PC-9 (cell line): Measurements from ENCODE around the gene UBE2V1. TPM values are rescaled to one million over a fixed set of nuclear protein-coding genes. Genes with fewer than 3 reads are reported as not detected.

ENCODE experiments used
- BruUV-seq: library from RNA; stranded (reverse); fragments of 400-500 nt; replicated peaks from 2 replicates; lab custom pipeline; 2021; lab: Mats Ljungman, UMichigan
- CTCF ChIA-PET: fragments of 300-600 bp; sonication (Branson Sonifier 250); formaldehyde crosslinking; loops from one replicate; lab custom pipeline; 2022; ENCODE audit warnings: antibody characterized with exemption; lab: Charles Lee
- POLR2A ChIA-PET: fragments of 300-600 bp; sonication (Branson Sonifier 250); formaldehyde crosslinking; loops from one replicate; lab custom pipeline; 2022; ENCODE audit warnings: antibody characterized with exemption; ENCODE audit not compliant: unreplicated experiment; lab: Charles Lee
- DNase-seq, 2 experiments: peaks; one replicate each; pipeline versions ENCODE4 v3.0.0 to v3.0.0-alpha.2; 2015 to 2022; ENCODE audit warnings: mixed read lengths in 1 of 2
- H2AFZ ChIP-seq: fragments of 200-600 bp; sonication (generic); 2 replicates; pipeline ENCODE4 v1.8.1; 2017; ENCODE audit warnings: antibody characterized with exemption
- H3F3A ChIP-seq: fragments of 200-600 bp; sonication (generic); 2 replicates; pipeline ENCODE4 v1.8.1; 2017; ENCODE audit warnings: antibody characterized with exemption, mild to moderate bottlenecking, low read depth; ENCODE audit not compliant: insufficient read depth
- H3K27ac ChIP-seq: fragments of 200-600 bp; sonication (generic); 2 replicates; pipeline ENCODE4 v1.6.1; 2016; ENCODE audit warnings: mixed run types
- H3K27me3 ChIP-seq: fragments of 200-600 bp; sonication (generic); 2 replicates; pipeline ENCODE4 v1.6.1; 2016; ENCODE audit warnings: low read depth, mixed run types; ENCODE audit not compliant: insufficient read depth
- H3K36me3 ChIP-seq: fragments of 200-600 bp; sonication (generic); 2 replicates; pipeline ENCODE4 v1.6.1; 2016; ENCODE audit warnings: low read depth, mixed run types
- H3K4me1 ChIP-seq: fragments of 200-600 bp; sonication (generic); replicated peaks from 2 replicates; pipeline ENCODE4 v1.6.1; 2016; ENCODE audit warnings: mixed run types; ENCODE audit not compliant: insufficient read depth
- H3K4me2 ChIP-seq: fragments of 200-600 bp; sonication (generic); 2 replicates; pipeline ENCODE4 v1.6.1; 2017; ENCODE audit warnings: mixed run types
- H3K4me3 ChIP-seq: fragments of 200-600 bp; sonication (generic); 2 replicates; pipeline ENCODE4 v1.6.1; 2016; ENCODE audit warnings: mixed run types
- H3K79me2 ChIP-seq: fragments of 200-600 bp; sonication (generic); 2 replicates; pipeline ENCODE4 v1.6.1; 2017; ENCODE audit warnings: low read depth, mixed run types
- H3K9me2 ChIP-seq: fragments of 200-600 bp; sonication (generic); 2 replicates; pipeline ENCODE4 v1.8.1; 2017; ENCODE audit warnings: mild to moderate bottlenecking; ENCODE audit not compliant: insufficient read depth
- H3K9me3 ChIP-seq: fragments of 200-600 bp; sonication (generic); 2 replicates; pipeline ENCODE4 v1.8.1; 2016; ENCODE audit warnings: low read depth; ENCODE audit not compliant: insufficient read depth
- H4K20me1 ChIP-seq: fragments of 200-600 bp; sonication (generic); 2 replicates; pipeline ENCODE4 v1.8.1; 2017; ENCODE audit not compliant: insufficient read depth
- EZH2 ChIP-seq: fragments of 200-600 bp; sonication (generic); IDR thresholded peaks from 2 replicates; pipeline ENCODE4 v1.8.0; 2017; ENCODE audit warnings: antibody characterized with exemption, low read depth
- intact Hi-C: fragments of 100-400 bp; cut with micrococcal nuclease; formaldehyde crosslinking; loops from one replicate; pipeline ENCODE4 v1.10.0; 2022; ENCODE audit not compliant: unreplicated experiment
- total RNA-seq: library from RNA; stranded (reverse); gene quantifications from 2 replicates; pipeline ENCODE4 v1.2.3, GENCODE V29; 2021
- TF ChIP-seq, protein P1 (sequence below): fragments of 200-600 bp; sonication (generic); conservative IDR thresholded peaks from 2 replicates; pipeline ENCODE4 v1.6.1; 2017; ENCODE audit warnings: mixed run types, antibody characterized with exemption, mild to moderate bottlenecking, moderate library complexity

The UBE2V1 gene
- total RNA-seq, 1 experiment from 2014 or later: 174 TPM

DNA sequence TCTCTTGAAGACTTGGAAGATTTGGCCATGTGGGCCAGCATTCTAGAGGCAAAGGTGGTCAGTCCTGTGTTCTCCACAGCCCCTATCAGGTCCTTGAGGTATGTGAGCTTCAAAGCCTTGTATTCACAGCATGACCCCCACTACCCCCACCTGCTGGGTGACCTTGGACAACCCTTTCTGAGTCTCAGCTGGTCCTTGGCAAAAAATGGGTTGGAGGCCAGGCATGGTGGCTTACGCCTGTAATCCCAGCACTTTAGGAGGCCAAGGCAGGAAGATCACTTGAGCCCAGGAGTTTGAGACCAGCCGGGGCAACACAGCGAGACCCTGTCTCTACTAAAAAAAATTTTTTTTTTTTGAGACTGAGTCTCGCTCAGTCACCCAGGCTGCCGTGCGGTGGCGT, 42.6 kb downstream of the UBE2V1 start:
- Histone ChIP-seq H3K9me2 (no peaks in the 10 kb centered on the region), H3K27ac (no peak overlapping the region), H3K36me3 (no peaks in the 10 kb centered on the region), H3K4me2 (no peak overlapping the region), H3F3A (no peaks in the 10 kb centered on the region), H3K79me2 (no peaks in the 10 kb centered on the region), H3K9me3 (no peaks in the 10 kb centered on the region), H4K20me1 (no peaks in the 10 kb centered on the region), H3K4me3 (no peak overlapping the region), H2AFZ (no peak overlapping the region), H3K27me3 (no peaks in the 10 kb centered on the region), H3K4me1 (0 out of 2 replicates have a peak, but pooled peaks cover 5% of the 10 kb centered on the region)
- TF ChIP-seq, protein P1, sequence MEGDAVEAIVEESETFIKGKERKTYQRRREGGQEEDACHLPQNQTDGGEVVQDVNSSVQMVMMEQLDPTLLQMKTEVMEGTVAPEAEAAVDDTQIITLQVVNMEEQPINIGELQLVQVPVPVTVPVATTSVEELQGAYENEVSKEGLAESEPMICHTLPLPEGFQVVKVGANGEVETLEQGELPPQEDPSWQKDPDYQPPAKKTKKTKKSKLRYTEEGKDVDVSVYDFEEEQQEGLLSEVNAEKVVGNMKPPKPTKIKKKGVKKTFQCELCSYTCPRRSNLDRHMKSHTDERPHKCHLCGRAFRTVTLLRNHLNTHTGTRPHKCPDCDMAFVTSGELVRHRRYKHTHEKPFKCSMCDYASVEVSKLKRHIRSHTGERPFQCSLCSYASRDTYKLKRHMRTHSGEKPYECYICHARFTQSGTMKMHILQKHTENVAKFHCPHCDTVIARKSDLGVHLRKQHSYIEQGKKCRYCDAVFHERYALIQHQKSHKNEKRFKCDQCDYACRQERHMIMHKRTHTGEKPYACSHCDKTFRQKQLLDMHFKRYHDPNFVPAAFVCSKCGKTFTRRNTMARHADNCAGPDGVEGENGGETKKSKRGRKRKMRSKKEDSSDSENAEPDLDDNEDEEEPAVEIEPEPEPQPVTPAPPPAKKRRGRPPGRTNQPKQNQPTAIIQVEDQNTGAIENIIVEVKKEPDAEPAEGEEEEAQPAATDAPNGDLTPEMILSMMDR: no peak
- TF ChIP-seq EZH2: no peak
- intact Hi-C loops: loop anchor here (2.0 to 10.0 kb wide), 4 partner anchors 82 to 458 kb away; partner anchors contain the start of gene PEDS1
- CTCF ChIA-PET: interaction anchor here (0.7 to 1.7 kb wide), 3 partner anchors 46 to 92 kb away, joined by 7 to 31 read pairs (median 16); no protein-coding TSS in a partner anchor
- DNase-seq: no peak
- no TSS peak for BruUV-seq
- POLR2A ChIA-PET: interaction anchor here (0.6 kb wide), 1 partner anchor 361 kb away, joined by 11 read pairs; no protein-coding TSS in a partner anchor

DNA sequence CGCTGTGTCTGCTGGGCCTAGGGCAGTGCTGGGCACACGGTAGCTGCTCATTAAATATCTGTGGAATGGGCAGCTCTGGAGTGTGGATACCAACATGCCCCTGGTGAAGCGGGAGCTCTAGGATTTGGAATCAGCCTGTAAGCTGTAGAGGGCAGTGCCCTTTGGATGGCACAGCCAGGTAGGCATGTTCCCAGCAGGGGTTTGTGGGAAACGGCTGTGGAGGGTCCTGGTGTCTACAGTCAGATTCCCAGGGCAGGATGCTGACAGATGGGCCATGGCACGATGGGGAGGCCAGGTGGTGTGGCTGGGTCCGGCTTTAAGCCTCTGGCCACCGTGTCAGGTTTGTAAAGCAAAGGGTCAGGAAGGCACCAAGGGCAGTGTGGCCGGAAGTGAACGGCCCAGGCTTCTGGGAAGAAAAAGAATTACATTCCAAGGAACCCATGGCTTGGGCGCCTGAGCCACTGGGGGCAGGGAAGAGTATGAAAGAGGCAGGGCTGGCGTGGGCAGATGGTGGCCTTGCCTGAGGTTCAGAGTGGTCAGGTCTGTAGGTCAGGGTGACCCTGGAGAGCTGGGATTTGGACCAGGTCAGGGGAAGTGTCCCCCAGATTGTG, 44.8 kb downstream of the UBE2V1 start:
- H3K27me3 ChIP-seq: no peaks in the 10 kb centered on the region
- no peaks in the 10 kb centered on the region for H3K79me2 ChIP-seq
- H3K4me1 ChIP-seq: 0 out of 2 replicates have a peak, but pooled peaks cover 5% of the 10 kb centered on the region
- intact Hi-C loops: no loop called here
- no peaks in the 10 kb centered on the region for H3F3A ChIP-seq
- no peaks in the 10 kb centered on the region for H3K9me2 ChIP-seq
- H4K20me1 ChIP-seq: no peaks in the 10 kb centered on the region
- BruUV-seq: no TSS peak
- H3K36me3 ChIP-seq: no peaks in the 10 kb centered on the region
- DNase-seq: no peak
- H3K27ac ChIP-seq: no peak overlapping the region
- CTCF ChIA-PET: interaction anchor here (0.6 to 2.6 kb wide), 2 partner anchors 89 to 546 kb away, joined by 4 to 22 read pairs; no protein-coding TSS in a partner anchor
- no peak overlapping the region for H2AFZ ChIP-seq
- no peak overlapping the region for H3K4me3 ChIP-seq
- TF ChIP-seq, protein P1: no peak
- TF ChIP-seq EZH2: no peak
- no peaks in the 10 kb centered on the region for H3K9me3 ChIP-seq
- POLR2A ChIA-PET: interaction anchor here (0.8 kb wide), 1 partner anchor 259 kb away, joined by 41 read pairs; no protein-coding TSS in a partner anchor
- no peak overlapping the region for H3K4me2 ChIP-seq

DNA sequence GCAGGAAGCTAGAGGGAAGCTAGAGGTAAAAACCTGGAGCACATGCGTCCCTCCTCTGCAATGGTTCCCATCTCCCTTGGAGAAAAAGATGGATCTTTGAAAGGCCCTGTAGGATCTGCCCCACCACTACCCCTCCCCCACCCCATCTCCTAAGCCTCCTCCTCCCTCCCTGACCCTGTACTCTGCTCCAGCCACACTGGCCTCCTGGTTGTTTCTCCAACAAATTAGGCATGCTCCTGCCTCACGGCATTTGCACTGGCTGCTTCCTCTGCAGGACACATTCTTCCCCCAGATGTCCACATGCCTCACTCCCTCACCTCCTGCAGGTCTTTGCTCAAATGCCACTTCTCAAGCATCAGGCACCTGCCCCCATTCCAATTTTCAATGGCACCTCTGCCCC, 45.5 kb downstream of the UBE2V1 start:
- no peaks in the 10 kb centered on the region for H3K9me3 ChIP-seq
- H3F3A ChIP-seq: no peaks in the 10 kb centered on the region
- no peaks in the 10 kb centered on the region for H3K27me3 ChIP-seq
- no peak overlapping the region for H3K4me2 ChIP-seq
- H3K27ac ChIP-seq: no peak overlapping the region
- DNase-seq: no peak
- ChIA-PET CTCF (interaction anchor here (2.6 kb wide), 1 partner anchor 88 kb away, joined by 22 read pairs; no protein-coding TSS in a partner anchor), POLR2A (interaction anchor here (0.8 kb wide), 1 partner anchor 259 kb away, joined by 41 read pairs; no protein-coding TSS in a partner anchor)
- H3K4me1 ChIP-seq: 0 out of 2 replicates have a peak, but pooled peaks cover 5% of the 10 kb centered on the region
- intact Hi-C loops: no loop called here
- H3K79me2 ChIP-seq: no peaks in the 10 kb centered on the region
- no peak overlapping the region for H2AFZ ChIP-seq
- no peak for TF ChIP-seq EZH2
- TF ChIP-seq, protein P1: no peak
- no TSS peak for BruUV-seq
- no peaks in the 10 kb centered on the region for H3K36me3 ChIP-seq
- no peaks in the 10 kb centered on the region for H4K20me1 ChIP-seq
- H3K9me2 ChIP-seq: no peaks in the 10 kb centered on the region
- H3K4me3 ChIP-seq: no peak overlapping the region
